OCI-LY1 (cell line): Measurements from ENCODE around the gene TPSAB1.
"Not testable (repeated sequence)": the region's sequence is repeated elsewhere in the genome, so short reads cannot be mapped to it uniquely, and the experiment has no call there.

Source experiments
- EZH2 ChIP-seq: fragments of 200-600 bp; sonication (generic), shearing (Covaris generic); IDR thresholded peaks from 2 replicates; pipeline ENCODE4 v1.8.0; 2017; ENCODE audit warnings: borderline replicate concordance, mixed run types, mild to moderate bottlenecking, antibody characterized with exemption, low read length, moderate library complexity, mixed read lengths
- TF ChIP-seq, protein P1 (sequence below): fragments of 200-600 bp; sonication (generic), shearing (Covaris generic); IDR thresholded peaks from 2 replicates; pipeline ENCODE4 v1.5.1; 2017; ENCODE audit warnings: mild to moderate bottlenecking, antibody characterized with exemption, low read length, moderate library complexity, mixed read lengths

- TF ChIP-seq, protein P1, sequence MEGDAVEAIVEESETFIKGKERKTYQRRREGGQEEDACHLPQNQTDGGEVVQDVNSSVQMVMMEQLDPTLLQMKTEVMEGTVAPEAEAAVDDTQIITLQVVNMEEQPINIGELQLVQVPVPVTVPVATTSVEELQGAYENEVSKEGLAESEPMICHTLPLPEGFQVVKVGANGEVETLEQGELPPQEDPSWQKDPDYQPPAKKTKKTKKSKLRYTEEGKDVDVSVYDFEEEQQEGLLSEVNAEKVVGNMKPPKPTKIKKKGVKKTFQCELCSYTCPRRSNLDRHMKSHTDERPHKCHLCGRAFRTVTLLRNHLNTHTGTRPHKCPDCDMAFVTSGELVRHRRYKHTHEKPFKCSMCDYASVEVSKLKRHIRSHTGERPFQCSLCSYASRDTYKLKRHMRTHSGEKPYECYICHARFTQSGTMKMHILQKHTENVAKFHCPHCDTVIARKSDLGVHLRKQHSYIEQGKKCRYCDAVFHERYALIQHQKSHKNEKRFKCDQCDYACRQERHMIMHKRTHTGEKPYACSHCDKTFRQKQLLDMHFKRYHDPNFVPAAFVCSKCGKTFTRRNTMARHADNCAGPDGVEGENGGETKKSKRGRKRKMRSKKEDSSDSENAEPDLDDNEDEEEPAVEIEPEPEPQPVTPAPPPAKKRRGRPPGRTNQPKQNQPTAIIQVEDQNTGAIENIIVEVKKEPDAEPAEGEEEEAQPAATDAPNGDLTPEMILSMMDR, result not testable (repeated sequence)
- TF ChIP-seq EZH2, result not testable (repeated sequence)
These were observed 9.2 kb upstream of the TPSAB1 start for GRCh38 chr16:1231301-1231700.
